SKM-1 (cell line): ENCODE data around the gene PLA2G2D.

Source experiments
- DNase-seq: peaks from one replicate; lab custom pipeline; 2025; ENCODE audit not compliant: unreplicated experiment; lab: John Stamatoyannopoulos, UW

Gene PLA2G2D, protein sequence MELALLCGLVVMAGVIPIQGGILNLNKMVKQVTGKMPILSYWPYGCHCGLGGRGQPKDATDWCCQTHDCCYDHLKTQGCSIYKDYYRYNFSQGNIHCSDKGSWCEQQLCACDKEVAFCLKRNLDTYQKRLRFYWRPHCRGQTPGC

DNA sequence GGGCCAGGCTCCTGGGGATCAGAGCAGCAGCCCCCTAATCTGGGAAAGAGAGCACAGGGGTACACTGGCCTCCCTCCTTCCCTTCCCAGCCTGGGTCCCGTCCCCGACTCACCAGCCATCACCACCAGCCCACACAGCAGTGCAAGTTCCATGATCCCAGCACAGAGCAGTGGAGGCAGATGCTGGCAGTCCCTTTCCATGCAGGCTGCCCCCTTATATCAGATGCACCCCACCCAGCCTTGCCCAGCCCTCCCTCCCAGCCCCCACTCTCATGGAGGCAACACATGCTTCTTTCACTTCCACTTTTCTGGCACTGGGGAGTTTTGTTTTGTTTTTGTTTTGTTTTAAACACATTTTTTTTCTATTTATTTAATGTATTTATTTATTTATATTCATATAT is at the start of gene PLA2G2D:
Gene PLA2G2D, minus strand, starts transcription at position 190 of the 400 bp plus-strand sequence. Its CDS starts 38 bp downstream, at position 152.
- no peak for DNase-seq

DNA sequence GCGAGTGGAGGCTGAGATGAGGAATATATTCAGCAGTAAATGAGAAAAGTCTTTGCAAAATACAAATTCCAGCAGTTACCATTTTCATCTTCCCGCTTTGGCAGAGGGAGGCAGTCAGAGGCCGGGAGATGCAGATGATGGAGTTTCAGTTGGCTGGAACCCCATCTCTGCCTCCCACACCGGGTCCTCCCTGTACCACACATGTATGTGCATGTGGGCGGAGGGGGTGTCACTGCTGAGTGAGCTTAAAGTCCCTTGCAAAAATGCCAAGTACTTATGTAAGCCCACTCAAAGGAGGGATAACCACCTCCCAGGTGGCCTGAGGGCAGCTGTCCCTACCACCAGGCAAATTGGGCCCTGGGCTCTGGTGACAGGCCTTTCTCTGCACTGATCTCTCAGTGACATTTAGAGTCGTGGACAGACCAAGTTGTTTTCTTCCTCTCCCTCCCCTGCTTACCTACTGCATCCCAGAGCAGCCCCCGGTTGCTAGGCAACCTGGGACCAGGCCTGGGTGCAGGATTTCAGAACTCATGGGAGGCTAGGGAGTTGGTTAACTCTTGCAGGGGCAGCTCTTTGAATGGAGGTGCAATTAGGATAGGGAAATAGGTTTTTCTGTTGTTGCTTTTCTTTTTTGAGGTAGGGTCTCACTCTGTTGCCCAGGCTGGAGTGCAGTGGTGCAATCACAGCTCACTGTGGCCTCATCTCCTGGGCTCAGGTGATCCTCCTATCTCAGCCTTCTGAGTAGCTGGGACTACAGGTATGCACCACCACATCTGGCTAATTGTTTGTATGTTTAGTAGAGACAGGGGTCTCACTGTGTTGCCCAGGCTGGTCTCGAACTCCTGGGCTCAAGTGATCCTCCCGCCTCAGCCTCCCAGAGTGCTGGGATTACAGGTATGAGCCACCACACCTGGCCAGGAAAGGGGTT is 49.5 kb upstream of the PLA2G2D start:
- DNase-seq, result no peak

DNA sequence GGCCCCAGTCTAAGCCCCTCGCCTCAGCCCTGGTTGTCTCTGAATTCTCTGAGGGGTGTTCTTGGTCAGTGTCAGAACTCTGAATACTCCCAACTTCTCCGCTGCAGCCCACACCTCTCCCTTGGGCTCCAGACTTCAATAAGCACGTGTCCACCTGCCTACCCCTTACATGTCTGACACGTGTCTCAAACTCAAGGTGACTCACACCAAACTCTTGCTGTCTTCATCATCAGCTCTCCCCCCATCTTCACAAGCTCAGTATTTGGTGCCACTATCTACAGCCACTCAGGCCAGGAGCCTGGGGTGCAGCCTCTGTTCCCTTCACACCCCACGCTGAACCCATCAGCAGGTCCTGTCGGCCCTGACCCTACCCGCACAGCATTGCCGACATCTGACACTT is 47.8 kb upstream of the PLA2G2D start:
- no peak for DNase-seq

DNA sequence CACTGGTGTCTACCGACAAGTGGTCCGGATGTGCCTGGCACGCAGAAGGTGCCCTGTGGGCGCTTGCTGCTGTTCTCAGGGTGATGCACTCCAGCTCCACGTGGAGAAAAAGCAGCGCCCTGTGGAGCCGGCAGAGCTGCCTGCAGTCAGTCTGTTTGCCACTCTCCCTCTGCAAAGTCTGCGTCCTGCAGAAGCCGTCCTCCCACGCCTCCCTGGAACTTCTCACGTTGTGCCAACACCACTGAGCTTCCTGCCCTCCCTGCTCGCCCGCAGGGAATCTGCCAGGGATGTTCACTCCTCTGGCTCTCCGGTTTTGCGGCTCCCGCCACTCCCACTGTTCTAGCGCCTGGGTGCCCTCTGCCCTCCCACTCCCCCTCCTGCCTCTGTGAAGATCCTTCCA is 46.7 kb upstream of the PLA2G2D start:
- DNase-seq, result no peak

DNA sequence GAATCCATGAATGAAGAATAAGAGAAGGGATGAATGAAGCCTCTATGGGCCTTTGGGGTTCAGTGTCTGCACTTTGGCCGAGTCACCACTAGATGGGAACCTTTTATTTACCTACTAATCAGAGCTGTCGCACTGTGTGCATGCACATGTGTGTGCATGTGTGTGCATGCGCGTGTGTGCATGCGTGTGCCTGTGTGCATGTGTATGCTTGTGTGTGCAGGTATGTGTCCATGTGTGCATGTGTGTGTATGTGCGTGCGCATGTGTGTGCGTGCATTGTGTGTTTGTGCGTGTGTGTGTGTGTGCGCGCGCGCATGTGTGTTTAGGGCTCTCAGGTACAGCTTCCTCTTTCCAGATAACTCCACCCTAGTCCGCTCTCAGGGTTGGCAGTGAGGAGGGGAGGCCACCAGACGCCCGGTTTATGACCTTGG is 46.2 kb upstream of the PLA2G2D start:
- peak; percentile 91 for DNase-seq

DNA sequence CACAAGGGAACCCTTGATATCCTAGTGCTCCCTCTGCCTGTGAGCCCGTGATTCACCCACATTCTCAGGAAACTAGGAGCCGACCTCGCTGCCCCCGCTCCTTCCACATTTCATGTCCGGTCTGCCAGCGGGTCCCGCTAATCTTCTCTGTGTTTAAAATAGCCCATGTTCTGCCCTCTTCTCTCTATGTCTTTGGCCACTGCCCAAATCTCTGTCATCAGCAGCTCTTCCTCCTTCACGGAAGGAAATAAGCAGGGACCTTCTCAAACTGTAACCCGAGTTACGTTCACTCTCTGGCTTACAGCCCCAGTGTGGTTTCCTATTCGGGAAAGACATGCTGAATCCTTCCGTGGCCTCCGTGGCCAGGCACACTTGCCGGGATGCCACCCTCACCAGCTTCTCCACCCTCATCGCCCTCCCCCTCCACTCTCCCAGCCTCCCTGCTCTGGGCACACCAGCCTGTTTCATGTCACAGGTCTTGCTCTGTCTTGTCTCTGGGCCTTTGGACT is 45.4 kb upstream of the PLA2G2D start:
- DNase-seq, result peak; percentile 58

DNA sequence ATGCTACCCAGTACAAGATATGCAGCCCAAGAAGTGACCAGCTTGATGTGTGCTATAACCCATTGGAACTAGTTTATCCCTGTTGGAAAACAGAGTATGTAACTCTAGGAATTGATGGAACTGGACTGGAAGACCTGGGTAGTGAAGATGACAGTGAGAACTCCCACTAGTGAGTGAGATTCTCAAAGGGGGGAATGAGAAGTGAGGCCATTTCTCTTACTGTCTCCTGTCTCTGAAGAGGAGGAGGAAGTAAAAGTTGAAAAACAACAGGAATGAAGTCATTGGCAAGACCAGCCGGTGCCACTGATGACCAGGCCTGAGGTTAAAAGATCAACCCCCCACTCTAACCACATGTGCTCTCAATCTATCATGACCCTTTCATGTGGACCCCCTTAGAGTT is 40.7 kb upstream of the PLA2G2D start:
- DNase-seq, result no peak

DNA sequence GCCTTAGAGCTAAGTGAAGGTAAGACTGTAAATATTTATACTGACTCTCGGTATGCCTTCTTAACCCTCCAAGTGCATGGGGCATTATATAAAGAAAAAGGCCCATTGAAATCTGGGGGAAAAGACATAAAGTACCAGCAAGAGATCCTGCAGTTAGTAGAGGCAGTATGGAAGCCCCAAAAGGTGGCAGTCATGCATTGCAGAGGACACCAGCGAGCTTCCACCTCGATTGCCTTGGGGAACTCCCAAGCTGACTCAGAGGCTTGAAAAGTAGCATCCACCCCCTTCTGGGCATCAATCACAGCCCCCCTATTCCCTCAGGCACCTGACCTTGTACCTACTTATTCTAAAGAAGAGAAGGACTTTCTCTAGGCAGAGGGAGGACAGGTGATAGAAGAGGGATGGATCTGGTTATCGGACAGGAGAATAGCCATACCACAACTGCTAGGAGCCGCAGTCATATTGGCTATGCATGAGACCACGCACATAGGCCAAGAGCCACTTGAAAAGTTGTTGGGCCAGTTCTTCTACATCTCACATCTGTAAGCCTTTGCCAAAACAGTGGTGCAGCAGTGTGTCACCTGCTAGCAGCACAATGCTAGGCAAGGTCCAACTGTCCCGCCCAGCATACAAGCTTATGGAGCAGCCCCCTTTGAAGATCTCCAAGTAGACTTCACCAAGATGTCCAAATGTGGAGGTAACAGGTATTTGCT is 39.2 kb upstream of the PLA2G2D start:
- no peak for DNase-seq

DNA sequence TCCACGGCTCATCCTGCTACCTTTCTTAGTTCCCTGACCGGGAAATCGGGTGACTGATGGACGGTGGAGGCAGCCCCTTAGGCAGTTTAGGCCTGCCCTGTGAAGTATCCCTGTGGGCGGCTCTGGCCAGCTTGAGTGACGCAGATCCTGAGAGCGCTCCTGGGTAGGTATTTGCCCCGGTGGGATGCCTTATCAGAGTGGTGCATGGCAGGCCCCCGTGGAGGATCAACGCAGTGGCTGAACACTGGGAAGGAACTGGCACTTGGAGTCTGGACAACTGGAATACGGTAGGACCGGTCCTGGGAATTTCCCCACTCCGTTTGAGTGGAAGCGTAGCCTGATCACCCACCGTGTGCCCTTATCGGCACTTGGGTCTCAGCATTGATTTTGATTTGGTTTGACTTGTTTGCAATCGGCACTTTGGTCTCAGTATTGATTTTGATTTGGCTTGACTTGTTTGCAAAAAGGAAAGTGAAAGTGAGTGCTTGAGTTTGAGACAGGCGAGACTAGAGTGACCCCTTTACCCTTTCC is 35.0 kb upstream of the PLA2G2D start:
- no peak for DNase-seq

DNA sequence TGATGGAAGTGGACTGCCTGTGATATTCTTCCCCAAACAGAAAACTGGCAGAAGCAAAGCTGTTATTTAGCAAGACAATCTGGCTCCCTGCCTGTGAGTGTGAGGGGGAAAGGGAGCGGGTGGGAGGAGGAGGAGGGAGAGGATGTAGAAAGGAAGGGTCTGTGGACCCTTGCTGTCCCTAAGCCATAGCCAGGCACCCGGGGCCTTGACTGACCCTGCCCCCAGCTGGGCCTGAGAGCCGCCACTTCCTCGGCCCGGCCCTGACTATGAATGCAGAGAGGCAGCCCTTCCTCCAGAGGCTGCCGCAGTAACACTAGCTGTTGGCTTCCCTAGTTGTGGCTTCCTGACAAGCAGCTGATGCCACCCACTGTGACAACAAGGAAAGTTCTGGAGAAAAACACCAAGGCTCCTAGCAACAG is 33.7 kb upstream of the PLA2G2D start:
- no peak for DNase-seq

DNA sequence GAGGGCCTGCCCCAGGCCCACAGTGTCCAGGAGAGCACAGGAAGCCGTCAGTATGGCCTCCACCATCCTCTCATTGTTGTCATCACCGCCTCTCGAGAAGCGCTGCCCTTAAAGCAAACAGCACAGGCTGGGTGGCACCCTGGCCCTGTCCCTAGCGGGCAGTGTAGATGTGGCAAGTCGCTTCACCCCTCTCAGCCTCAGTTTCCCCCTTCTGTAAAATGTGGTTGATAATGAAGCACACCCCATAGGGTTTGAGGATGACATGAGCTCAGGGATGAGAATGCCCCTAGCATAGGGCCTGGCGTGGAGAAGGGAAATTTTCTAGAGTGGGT is 33.2 kb upstream of the PLA2G2D start:
- DNase-seq, result no peak

DNA sequence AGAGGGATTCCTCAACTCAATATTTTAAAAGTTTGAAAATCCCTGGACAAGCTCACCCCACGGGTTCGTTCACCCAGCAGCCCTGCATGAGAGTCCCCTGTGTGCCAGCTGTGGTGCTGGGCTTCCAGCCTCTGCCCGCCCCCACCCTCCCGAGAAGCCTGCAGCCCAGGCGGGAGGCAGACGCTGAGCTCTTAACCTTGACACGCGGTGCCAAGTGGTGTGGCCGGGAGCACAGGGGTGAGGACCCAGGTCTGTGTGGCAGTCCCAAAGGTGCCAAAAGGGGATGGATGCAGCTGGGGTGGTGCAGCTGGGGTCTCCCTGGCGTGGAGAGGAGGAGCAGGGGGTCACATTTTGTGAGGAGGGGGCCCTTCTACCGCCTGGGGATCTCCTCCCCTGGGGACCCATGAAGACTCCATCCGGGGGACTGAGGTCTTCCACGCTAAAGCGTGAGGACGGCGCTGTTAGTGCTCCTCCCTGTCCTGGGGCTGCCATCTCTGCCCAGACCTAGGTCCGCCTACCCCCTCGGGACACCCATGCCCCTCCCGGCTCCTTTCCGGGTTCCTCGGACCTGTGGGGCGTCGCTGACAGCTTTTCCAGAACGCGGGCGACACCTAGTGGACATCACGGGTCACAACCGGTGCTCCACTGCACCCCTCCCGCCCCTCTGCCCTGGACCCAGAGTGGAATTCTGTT is 32.7 kb upstream of the PLA2G2D start:
- peak; percentile 67 for DNase-seq

DNA sequence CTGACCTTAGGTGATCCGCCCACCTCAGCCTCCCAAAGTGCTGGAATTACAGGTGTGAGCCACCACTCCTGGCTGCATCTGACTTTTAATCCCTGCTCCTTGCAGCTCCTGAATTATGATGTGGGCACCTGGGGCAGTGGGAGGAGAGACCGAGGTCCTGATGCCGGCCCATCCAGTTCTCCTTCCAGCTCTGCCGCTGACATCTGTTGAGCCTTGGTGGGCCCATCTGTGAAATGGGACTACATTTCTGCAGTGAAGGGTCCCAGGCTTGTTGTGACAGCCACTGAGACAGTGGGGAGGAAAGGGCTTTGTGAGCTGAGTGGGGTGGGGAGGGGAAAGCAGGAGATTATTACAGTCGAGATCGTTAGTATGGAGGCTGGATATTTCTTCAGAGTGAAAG is 31.6 kb upstream of the PLA2G2D start:
- no peak for DNase-seq

DNA sequence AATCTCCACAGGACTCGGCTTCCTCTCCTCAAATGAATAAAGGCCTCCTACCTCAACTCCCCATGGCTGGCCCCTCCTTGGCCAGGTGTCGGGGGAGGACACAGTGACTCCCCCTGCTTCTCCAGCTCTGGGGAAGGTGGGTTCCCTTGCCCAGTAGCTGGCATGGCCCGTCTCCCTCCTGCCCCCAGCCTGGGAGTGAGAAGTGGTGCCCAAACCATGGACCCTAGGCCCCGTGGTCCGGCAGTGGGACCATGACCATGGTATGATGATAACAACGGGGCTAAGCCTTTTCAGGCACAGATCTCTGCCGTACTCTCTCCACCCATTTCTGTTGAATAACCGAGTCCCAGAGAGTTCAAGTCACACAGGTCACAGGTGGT is 31.0 kb upstream of the PLA2G2D start:
- no peak for DNase-seq

DNA sequence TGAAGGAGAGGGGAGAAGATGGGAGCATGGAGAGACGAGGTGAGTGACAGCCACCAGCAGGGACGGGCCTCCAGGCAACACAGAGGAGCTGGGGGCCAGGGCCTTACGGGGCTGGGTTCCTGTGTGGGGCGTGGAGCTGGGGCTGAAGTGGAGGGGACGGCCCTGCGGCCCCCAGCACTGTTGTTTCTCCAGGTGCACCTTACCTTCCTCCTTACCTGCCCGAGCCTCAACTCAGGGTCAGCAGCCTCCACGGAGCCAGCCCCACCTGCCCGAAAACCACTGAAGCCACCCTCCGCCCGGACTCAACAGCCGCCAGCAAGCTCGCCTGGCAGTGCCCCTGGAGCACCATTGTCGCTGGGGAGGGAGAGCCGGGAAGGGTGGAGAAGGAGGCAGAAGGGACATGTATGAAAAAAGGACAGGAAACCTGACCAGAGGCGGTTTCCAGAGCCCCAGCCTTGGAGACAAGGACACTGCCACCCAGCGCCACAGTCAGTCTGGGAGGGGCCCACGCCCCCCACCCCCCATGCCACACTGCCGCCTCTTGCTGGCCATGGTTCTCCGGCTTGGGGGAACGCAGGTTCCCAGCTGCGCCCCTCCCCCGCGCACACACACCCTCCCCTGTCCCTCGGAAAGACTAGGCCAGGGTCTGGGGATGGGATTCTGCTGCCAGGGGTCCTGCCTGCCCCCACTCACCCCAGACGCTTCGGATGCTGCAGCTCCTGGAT is 30.4 kb upstream of the PLA2G2D start:
- DNase-seq, result no peak

DNA sequence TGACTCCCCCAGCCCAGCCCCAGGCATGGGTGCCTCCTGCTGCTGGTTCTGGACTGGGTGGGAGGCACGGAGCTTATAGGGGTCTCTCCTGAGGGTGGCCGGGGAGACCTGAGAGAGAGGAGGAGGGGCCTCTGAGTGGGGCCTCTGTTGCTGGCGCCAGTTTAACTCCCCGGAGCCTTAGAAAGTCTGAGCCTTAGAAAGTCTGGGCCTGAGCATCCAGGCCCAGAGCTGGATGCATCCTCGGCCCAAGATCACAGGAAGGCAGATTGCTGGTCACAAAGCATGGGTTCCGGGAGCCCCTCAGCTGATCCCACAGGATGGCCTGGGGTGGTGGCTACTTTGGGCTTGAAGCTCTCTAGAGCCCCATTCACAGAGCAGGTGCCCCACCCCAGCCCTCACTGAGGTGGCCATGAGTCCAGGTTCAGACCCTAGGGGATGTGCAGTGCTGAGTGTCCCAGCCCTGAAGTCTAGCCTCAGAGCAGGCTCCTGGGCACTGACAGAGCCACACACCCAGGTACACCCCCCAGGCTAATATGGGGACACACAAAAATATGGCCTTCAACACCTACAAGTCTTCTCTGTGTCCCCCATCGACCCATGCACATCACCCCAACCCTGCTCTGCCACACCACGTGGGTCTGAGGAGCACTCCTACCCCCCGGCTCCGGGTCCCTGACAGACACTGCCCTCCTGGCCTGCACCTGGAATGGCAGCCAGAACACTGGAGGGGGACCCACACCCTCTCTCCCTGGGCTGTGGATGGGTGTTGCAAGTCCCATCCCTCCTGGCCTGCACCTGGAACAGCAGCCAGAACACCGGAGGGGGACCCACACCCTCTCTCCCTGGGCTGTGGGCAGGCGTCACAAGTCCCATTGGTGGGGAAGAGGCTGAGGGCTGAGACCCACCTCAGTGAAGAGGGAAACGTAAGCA is 29.5 kb upstream of the PLA2G2D start:
- DNase-seq, result no peak

DNA sequence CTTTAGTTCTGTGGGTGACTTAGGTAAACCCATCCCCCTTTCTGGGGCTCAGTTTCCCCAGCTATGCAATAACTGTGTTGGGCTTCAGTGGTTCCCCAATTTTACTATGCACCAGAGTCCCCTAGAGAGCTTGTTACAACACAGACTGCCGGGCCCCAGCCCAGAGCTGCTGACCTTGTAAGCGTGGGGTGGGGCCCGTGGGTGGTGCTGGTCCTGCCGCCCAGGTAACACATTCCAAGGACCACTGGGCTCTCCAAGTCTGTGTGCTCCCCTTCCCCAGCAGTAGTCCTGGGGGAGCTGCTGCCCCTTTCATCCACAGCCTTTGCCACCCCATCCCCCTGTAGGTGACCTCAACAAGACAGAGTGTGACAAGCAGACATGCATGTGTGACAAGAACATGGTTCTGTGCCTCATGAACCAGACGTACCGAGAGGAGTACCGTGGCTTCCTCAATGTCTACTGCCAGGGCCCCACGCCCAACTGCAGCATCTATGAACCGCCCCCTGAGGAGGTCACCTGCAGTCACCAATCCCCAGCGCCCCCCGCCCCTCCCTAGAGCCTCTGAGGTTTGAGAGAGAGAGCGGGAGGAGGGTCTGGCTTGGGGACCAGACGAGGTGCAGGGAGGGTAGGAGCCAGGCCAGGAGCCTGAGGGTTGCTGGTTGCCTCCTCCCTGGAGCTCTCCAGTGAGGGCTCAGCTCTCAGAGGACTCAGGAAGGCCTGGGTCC is 28.7 kb upstream of the PLA2G2D start:
- DNase-seq, result no peak

DNA sequence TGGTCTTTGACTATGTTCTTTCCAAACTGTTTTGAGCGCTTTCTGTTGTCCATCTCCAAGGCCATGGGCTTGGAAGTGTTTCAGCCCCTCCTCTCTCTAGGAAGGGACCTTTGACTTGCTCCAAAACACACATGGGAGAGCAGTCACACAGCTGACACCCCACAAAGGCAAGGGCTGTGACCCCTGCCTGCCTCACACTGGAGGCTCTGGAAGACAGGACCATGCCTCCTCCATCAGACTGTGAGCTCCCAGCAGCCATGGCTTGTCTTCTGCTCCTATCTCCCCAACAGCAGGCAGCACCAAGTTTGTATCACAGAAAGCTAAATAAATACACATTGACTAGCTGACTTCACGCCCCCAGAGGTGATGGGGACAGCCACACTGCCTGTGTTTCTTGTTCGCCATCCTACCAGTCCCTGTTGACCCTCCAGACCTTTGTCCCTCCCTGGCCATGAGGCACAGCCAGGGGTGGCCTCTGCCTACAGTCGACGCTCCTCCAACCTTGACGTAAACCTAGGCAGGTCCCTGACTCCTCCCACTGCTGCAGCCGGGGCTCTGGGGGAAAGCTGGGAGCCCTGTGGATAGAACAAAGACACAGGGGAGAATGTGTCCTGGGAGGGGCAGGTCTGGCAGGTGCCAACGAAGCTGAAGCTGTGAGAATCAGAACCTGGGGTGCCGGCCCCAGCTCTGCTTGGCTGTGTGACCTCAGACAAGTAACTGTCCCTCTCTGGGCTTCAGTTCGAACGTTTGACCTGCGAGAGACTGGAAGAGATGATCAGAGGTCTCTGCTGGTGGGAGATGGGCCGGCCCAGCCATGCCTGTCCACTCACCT is 24.6 kb upstream of the PLA2G2D start:
- DNase-seq, result no peak
